GM06990 (cell line): ENCODE measurements around the gene CENPA.

Experiments
- DNase-seq: peaks from one replicate; pipeline ENCODE4 v3.0.0-alpha.2; 2011; ENCODE audit not compliant: insufficient read length; ENCODE audit errors: extremely low read depth
- H3K27me3 ChIP-seq: replicated peaks from 2 replicates; pipeline ENCODE4 v1.6.0; 2011; ENCODE audit warnings: low read length; ENCODE audit not compliant: control insufficient read depth, insufficient read depth
- H3K36me3 ChIP-seq: 2 replicates; pipeline ENCODE4 v1.5.1; 2011; ENCODE audit warnings: low read length; ENCODE audit not compliant: control insufficient read depth, insufficient read depth
- H3K4me3 ChIP-seq: replicated peaks from 2 replicates; pipeline ENCODE4 v1.5.1; 2011; ENCODE audit warnings: low read depth, mild to moderate bottlenecking, control low read depth, low read length
- CTCF ChIP-seq: IDR thresholded peaks from 2 replicates; pipeline ENCODE4 v1.5.1; 2011; ENCODE audit warnings: low read length, control low read depth, mild to moderate bottlenecking, inconsistent platforms; ENCODE audit not compliant: insufficient read depth, poor library complexity, severe bottlenecking

CENPA gene

GRCh38 chr2:26764078-26764887 lies 21.6 kb upstream of the CENPA start, which contains the start of gene SLC35F6:
TSS of gene SLC35F6 (plus strand) at chr2:26764284. CDS start at chr2:26764350, 66 bp downstream.
- no peaks in the 10 kb centered on the region for H3K27me3 ChIP-seq
- H3K36me3 ChIP-seq, result peaks cover 4% of the 10 kb centered on the region
- peak; percentile 89 for DNase-seq
- TF ChIP-seq CTCF, result peak; percentile 4
- peak within 1 kb of the TSS; percentile 97 for H3K4me3 ChIP-seq

GRCh38 chr2:26764906-26765305 lies 20.9 kb upstream of the CENPA start:
- no peak for TF ChIP-seq CTCF
- peaks cover 4% of the 10 kb centered on the region for H3K36me3 ChIP-seq
- no peaks in the 10 kb centered on the region for H3K27me3 ChIP-seq
- peak overlapping the region; percentile 97 for H3K4me3 ChIP-seq
- DNase-seq, result no peak

- no peaks in the 10 kb centered on the region for H3K27me3 ChIP-seq
- H3K4me3 ChIP-seq, result peak overlapping the region; percentile 97
- DNase-seq, result no peak
- H3K36me3 ChIP-seq, result peaks cover 4% of the 10 kb centered on the region
- TF ChIP-seq CTCF, result no peak
These were observed 20.2 kb upstream of the CENPA start for GRCh38 chr2:26765475-26766200.

- peaks cover 4% of the 10 kb centered on the region for H3K36me3 ChIP-seq
- H3K27me3 ChIP-seq, result no peaks in the 10 kb centered on the region
These were observed 18.7 kb upstream of the CENPA start for GRCh38 chr2:26767129-26767528.

GRCh38 chr2:26767894-26768487 lies 17.9 kb upstream of the CENPA start:
- Histone ChIP-seq H3K36me3 (peaks cover 8% of the 10 kb centered on the region), H3K4me3 (no peak overlapping the region), H3K27me3 (no peaks in the 10 kb centered on the region)
- no peak for TF ChIP-seq CTCF
- DNase-seq, result no peak

More at GRCh38 chr2:26767129-26767528, 18.7 kb upstream of the CENPA start:
- no peak for DNase-seq
- no peak for TF ChIP-seq CTCF
- H3K4me3 ChIP-seq, result no peak overlapping the region
